ENCODE results near the gene EFL1. TPM values are rescaled to one million over a fixed set of nuclear protein-coding genes. Genes with fewer than 3 reads are reported as not detected.
A peak's percentile ranks its signal among the peaks of the same experiment; 100 is the strongest.

The EFL1 gene
- total and polyA plus RNA-seq, 3 experiments from 2014 or later, result 18.3 to 22.2 (median 22.1) TPM

DNA sequence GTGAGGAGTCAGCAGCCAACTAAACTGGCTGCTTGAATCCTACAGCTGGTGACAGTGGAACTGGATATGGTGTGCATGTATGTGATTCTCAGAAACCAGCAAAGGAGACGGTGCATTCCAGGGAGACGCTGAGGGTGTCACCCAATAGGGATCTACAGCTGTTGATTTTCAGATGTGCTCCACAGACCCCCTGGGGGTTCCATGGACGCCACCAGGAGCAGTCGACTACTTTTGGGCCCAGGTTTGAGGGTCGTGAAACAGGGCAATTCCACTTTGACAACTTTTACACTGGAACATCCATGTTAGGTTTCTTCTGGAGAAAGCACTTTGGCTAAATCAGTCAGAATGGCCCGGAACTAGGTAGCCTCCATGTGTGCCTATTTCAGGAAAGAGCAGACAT, 145.2 kb downstream of the EFL1 start:
- peak overlapping the region in 2 of 8 donors; percentile 50 to 60 for H3K27ac Mint-ChIP-seq
- DNase-seq, result no peak
- H3K4me1 Mint-ChIP-seq, result no peaks in the 10 kb centered on the region
- Histone ChIP-seq H3K27ac (ENCODE audit: low read depth, low read length) (no peak overlapping the region), H3K9me3 (ENCODE audit: low read length) (no peaks in the 10 kb centered on the region), H3K4me1 (ENCODE audit: insufficient read depth, low read length) (no peaks in the 10 kb centered on the region), H3K36me3 (ENCODE audit: insufficient read depth, low read length) (no peaks in the 10 kb centered on the region), H3K27me3 (ENCODE audit: insufficient read depth, low read length, poor library complexity, severe bottlenecking) (no peaks in the 10 kb centered on the region), H3K4me3 (ENCODE audit: low read length) (no peak overlapping the region)
- H3K4me3 Mint-ChIP-seq, result no peak overlapping the region
- H3K36me3 Mint-ChIP-seq, result peaks cover 3 to 10% (median 4%) of the 10 kb centered on the region in 3 donors
- no peaks in the 10 kb centered on the region for H3K27me3 Mint-ChIP-seq
- ChIA-PET CTCF (interaction anchor here (1.6 kb wide), 1 partner anchor 9 kb away, joined by 5 read pairs; no protein-coding TSS in a partner anchor), POLR2A (no interaction called here)
- H3K9me3 Mint-ChIP-seq, result no peaks in the 10 kb centered on the region

DNA sequence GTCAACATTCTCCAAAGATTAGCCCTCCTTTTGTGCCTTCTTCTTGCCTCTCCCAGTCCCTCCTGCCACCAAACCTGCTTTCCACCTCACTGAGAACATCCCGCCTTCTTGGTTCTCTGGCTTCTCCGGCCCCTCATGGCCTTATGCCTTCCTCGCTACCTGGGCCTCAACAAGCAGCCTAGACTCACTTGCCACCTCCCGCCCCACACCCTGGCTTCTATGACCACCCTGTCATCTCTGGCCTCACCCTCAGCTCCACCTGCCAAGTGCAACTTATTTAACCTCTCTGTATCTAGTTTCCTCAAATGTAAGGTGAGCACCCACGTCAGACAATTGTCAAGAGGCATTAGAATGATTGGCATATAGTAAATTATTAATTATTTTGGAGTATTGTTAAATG, 147.9 kb downstream of the EFL1 start:
- POLR2A ChIA-PET, result no interaction called here
- no peak for DNase-seq
- Histone ChIP-seq H3K4me1 (ENCODE audit: insufficient read depth, low read length) (no peaks in the 10 kb centered on the region), H3K9me3 (ENCODE audit: low read length) (no peaks in the 10 kb centered on the region), H3K36me3 (ENCODE audit: insufficient read depth, low read length) (no peaks in the 10 kb centered on the region), H3K27ac (ENCODE audit: low read depth, low read length) (no peak overlapping the region), H3K27me3 (ENCODE audit: insufficient read depth, low read length, poor library complexity, severe bottlenecking) (no peaks in the 10 kb centered on the region), H3K4me3 (ENCODE audit: low read length) (no peak overlapping the region)
- Mint-ChIP-seq H3K9me3 (peaks cover 0 to 2% (median 0%) of the 10 kb centered on the region in 5 donors), H3K27me3 (no peaks in the 10 kb centered on the region), H3K36me3 (peaks cover 0 to 7% (median 2%) of the 10 kb centered on the region in 3 donors), H3K27ac (no peak overlapping the region), H3K4me1 (no peaks in the 10 kb centered on the region), H3K4me3 (no peak overlapping the region)
- CTCF ChIA-PET, result no interaction called here

DNA sequence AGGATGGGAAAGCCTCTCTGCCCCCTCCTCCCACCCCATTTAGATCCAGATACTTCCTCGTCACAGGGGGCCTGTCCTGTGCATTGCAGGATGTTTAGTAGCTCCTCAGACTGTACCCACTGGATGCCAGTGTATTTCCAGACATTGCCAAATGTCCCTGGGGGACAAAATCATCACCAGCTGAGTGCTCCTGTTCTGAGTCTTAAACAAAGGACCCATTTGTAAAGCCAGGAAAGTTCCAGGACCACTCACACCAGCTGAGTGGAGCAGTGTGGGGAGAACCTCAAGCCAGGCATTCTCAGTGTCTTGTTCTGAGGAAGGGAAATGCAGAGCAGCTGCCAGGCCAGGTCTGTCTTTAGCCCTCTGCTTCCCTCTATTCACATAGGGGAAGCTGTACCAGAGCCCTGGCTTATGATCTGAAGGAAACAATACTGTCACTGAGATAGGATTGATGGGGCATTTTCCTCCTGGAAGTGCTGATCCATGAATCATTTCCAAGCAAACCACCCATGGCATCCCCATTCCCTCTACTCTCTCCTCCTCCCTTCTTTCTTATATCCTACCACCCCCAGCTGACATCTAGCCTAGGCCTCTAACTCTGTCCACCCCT, 149.3 kb downstream of the EFL1 start:
- no peak overlapping the region for H3K4me3 Mint-ChIP-seq
- no peaks in the 10 kb centered on the region for H3K27me3 Mint-ChIP-seq
- Histone ChIP-seq H3K4me1 (ENCODE audit: insufficient read depth, low read length) (no peaks in the 10 kb centered on the region), H3K36me3 (ENCODE audit: insufficient read depth, low read length) (no peaks in the 10 kb centered on the region), H3K27ac (ENCODE audit: low read depth, low read length) (no peak overlapping the region), H3K27me3 (ENCODE audit: insufficient read depth, low read length, poor library complexity, severe bottlenecking) (no peaks in the 10 kb centered on the region), H3K4me3 (ENCODE audit: low read length) (no peak overlapping the region), H3K9me3 (ENCODE audit: low read length) (no peaks in the 10 kb centered on the region)
- CTCF ChIA-PET, result interaction anchor here (1.2 kb wide), 1 partner anchor 27 kb away, joined by 3 read pairs; no protein-coding TSS in a partner anchor
- peaks cover 0 to 2% (median 0%) of the 10 kb centered on the region in 5 donors for H3K9me3 Mint-ChIP-seq
- peaks cover 0 to 2% (median 0%) of the 10 kb centered on the region in 3 donors for H3K4me1 Mint-ChIP-seq
- H3K27ac Mint-ChIP-seq, result peak overlapping the region in 1 of 8 donors; percentile 81
- H3K36me3 Mint-ChIP-seq, result peaks cover 0 to 3% (median 0%) of the 10 kb centered on the region in 3 donors
- DNase-seq, result no peak
- POLR2A ChIA-PET, result no interaction called here

DNA sequence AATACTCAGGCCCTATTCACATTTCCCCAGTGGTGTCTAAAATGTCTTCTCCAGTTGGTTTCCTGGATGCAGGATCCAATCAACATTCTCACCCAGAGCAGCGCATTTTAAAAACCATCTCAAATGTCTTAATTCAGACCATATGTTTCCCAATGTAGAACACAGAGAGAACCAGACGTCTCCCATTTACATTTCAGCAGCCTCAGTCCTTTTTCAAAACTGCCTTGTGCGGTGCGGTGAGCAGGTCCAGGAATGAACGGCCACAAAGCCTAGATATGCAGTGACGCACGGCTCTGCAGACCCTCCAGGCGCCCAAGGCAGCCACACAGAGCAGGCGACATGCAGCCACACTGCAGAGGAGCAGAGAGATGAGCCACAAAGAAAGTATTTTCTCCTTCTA, 150.6 kb downstream of the EFL1 start:
- Mint-ChIP-seq H3K4me3 (no peak overlapping the region), H3K4me1 (peaks cover 0 to 2% (median 0%) of the 10 kb centered on the region in 3 donors), H3K36me3 (no peaks in the 10 kb centered on the region), H3K9me3 (peaks cover 0 to 2% (median 0%) of the 10 kb centered on the region in 5 donors), H3K27me3 (no peaks in the 10 kb centered on the region), H3K27ac (no peak overlapping the region)
- no peaks in the 10 kb centered on the region for H3K36me3 ChIP-seq (ENCODE audit: insufficient read depth, low read length)
- ChIA-PET CTCF (interaction anchor here (1.2 kb wide), 1 partner anchor 28 kb away, joined by 3 read pairs; no protein-coding TSS in a partner anchor), POLR2A (no interaction called here)
- no peaks in the 10 kb centered on the region for H3K4me1 ChIP-seq (ENCODE audit: insufficient read depth, low read length)
- DNase-seq, result no peak
- H3K4me3 ChIP-seq (ENCODE audit: low read length), result no peak overlapping the region
- no peaks in the 10 kb centered on the region for H3K9me3 ChIP-seq (ENCODE audit: low read length)
- no peak overlapping the region for H3K27ac ChIP-seq (ENCODE audit: low read depth, low read length)
- H3K27me3 ChIP-seq (ENCODE audit: insufficient read depth, low read length, poor library complexity, severe bottlenecking), result no peaks in the 10 kb centered on the region

DNA sequence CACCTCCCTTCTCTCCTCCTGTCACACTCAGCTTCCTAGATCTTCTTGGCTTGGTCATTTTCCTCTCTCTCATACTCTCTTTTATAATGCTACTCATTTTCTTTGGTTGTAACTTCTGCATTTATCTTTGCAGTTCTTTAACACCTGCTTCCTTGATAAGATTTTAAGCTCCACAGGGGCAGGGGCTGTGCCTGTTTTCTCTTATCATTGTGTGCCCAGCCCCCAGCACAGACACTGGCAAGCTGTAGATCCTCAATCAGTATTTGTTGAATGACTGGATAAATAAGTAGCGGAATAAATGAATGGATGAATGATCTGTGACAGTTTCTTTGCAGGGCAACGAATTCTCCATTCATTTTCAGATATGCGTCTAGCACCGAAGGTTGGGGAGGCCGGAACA, 152.4 kb downstream of the EFL1 start:
- H3K27me3 Mint-ChIP-seq, result no peaks in the 10 kb centered on the region
- no peaks in the 10 kb centered on the region for H3K4me1 ChIP-seq (ENCODE audit: insufficient read depth, low read length)

DNA sequence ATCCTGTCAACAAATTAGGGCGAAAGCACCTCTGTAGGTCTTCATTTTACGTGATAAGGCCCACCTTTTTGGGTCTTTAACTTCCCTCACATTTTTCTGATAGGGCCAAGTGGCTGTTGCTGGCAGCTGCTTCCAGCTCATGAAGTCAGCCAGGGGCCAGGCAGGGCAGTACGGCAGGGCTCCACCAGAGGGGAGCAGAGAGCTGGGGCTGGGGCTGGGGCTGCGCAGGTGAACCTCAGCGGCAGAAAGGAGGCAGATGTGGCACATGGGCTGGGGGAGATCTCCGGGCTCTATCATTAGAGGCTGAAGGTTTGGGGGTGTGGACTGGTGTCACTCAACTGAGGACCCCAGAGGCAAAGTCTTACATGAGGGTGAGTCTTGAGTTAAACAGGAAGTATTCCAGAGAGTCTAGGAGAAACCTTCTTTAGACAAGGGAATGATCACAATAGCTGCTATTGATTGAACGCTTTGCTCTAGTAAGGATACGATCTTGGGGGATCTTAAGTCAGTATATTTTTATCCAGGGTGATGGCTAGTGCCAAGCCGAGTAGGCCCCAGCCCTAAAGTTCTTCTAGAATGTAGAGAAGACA, 153.9 kb downstream of the EFL1 start:
- Histone ChIP-seq H3K36me3 (ENCODE audit: insufficient read depth, low read length) (no peaks in the 10 kb centered on the region), H3K4me3 (ENCODE audit: low read length) (no peak overlapping the region), H3K4me1 (ENCODE audit: insufficient read depth, low read length) (no peaks in the 10 kb centered on the region), H3K27me3 (ENCODE audit: insufficient read depth, low read length, poor library complexity, severe bottlenecking) (no peaks in the 10 kb centered on the region), H3K9me3 (ENCODE audit: low read length) (no peaks in the 10 kb centered on the region), H3K27ac (ENCODE audit: low read depth, low read length) (no peak overlapping the region)
- Mint-ChIP-seq H3K4me1 (peaks cover 0 to 2% (median 0%) of the 10 kb centered on the region in 3 donors), H3K9me3 (peaks cover 0 to 2% (median 0%) of the 10 kb centered on the region in 5 donors), H3K36me3 (no peaks in the 10 kb centered on the region), H3K4me3 (no peak overlapping the region), H3K27ac (no peak overlapping the region), H3K27me3 (peaks cover 0 to 3% of the 10 kb centered on the region in 2 donors)
- ChIA-PET POLR2A (no interaction called here), CTCF (interaction anchor here (0.7 to 1.1 kb wide), 5 partner anchors 8 to 90 kb away, joined by 3 to 5 read pairs (median 3); no protein-coding TSS in a partner anchor)
- peak; percentile 26 to 69 (median 43) for DNase-seq

More for the DNA sequence above, 152.4 kb downstream of the EFL1 start:
- H3K4me3 ChIP-seq (ENCODE audit: low read length), result no peak overlapping the region
- H3K9me3 ChIP-seq (ENCODE audit: low read length), result no peaks in the 10 kb centered on the region
- H3K36me3 ChIP-seq (ENCODE audit: insufficient read depth, low read length), result no peaks in the 10 kb centered on the region
- no peaks in the 10 kb centered on the region for H3K36me3 Mint-ChIP-seq
- H3K9me3 Mint-ChIP-seq, result peaks cover 0 to 2% (median 0%) of the 10 kb centered on the region in 5 donors
- no peaks in the 10 kb centered on the region for H3K27me3 ChIP-seq (ENCODE audit: insufficient read depth, low read length, poor library complexity, severe bottlenecking)
- POLR2A ChIA-PET, result no interaction called here
- no peak for DNase-seq
- no peak overlapping the region for H3K4me3 Mint-ChIP-seq
- peak overlapping the region in 1 of 8 donors; percentile 81 for H3K27ac Mint-ChIP-seq
- CTCF ChIA-PET, result no interaction called here
- no peak overlapping the region for H3K27ac ChIP-seq (ENCODE audit: low read depth, low read length)
- H3K4me1 Mint-ChIP-seq, result peaks cover 0 to 2% (median 0%) of the 10 kb centered on the region in 3 donors

DNA sequence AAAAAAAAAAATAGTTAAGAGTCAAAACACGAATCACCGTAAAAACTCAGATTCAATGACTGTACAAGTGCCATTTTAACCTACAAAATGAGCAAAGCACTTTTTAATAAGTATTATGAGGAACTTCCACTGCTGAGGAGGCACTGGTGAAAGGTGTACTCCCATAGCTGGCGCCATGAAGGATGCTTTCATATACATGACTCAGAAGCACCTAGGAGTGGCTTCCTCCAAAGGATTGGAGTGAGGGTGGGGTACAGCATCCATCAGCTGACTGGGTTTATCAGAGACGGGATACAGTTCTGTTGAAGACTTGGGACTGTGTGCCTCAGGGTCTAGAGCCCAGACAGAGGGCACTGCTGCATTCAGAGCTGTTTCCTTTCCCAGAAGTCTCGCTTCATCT, 155.9 kb downstream of the EFL1 start:
- Mint-ChIP-seq H3K4me1 (peaks cover 0 to 2% (median 0%) of the 10 kb centered on the region in 3 donors), H3K36me3 (no peaks in the 10 kb centered on the region), H3K27me3 (peaks cover 0 to 7% of the 10 kb centered on the region in 2 donors), H3K9me3 (peaks cover 0 to 4% (median 0%) of the 10 kb centered on the region in 5 donors), H3K4me3 (no peak overlapping the region), H3K27ac (no peak overlapping the region)
- ChIA-PET POLR2A (no interaction called here), CTCF (no interaction called here)
- no peaks in the 10 kb centered on the region for H3K9me3 ChIP-seq (ENCODE audit: low read length)
- H3K36me3 ChIP-seq (ENCODE audit: insufficient read depth, low read length), result no peaks in the 10 kb centered on the region
- H3K27ac ChIP-seq (ENCODE audit: low read depth, low read length), result no peak overlapping the region
- no peaks in the 10 kb centered on the region for H3K27me3 ChIP-seq (ENCODE audit: insufficient read depth, low read length, poor library complexity, severe bottlenecking)
- DNase-seq, result no peak
- no peaks in the 10 kb centered on the region for H3K4me1 ChIP-seq (ENCODE audit: insufficient read depth, low read length)
- no peak overlapping the region for H3K4me3 ChIP-seq (ENCODE audit: low read length)

DNA sequence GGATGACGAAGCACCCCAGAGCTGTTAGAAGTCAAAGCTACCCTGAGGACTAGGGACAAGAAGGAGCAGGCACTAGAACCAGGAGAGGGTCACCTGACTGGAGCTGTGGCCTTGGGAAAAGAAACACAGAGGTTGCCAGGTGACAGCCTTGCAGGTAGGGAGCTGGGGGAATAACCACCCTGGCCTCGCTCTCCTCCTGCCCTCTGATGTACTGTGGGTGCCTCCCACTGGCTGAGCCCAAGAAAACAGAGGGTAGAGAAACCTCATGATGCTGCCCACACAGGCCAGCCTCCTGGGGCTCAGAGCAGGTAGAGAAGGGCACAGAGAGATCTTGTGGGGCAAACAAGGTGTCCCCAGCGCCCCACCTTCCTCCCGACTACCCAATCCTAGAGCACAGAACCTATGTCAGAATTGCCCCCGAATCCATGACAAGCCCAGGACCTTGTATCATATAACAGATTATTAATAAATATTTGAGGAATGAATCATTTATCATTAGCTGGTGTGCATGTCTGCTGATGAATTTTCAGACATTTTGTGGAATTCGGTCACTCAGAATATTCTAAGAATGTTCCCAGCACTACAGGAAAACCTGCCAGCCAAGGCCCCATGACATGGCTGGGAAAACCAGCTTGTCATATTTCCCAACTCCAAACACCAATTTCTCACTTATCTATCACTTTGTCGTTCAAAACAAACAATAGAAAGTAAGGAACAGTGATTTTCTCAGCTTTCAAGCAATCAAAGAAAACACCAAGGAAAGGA, 156.9 kb downstream of the EFL1 start:
- Mint-ChIP-seq H3K27me3 (peaks cover 3 to 13% of the 10 kb centered on the region in 2 donors), H3K9me3 (peaks cover 0 to 2% (median 0%) of the 10 kb centered on the region in 5 donors), H3K36me3 (no peaks in the 10 kb centered on the region), H3K4me1 (peaks cover 0 to 2% (median 0%) of the 10 kb centered on the region in 3 donors), H3K4me3 (no peak overlapping the region), H3K27ac (peak overlapping the region in 2 of 8 donors; percentile 43 to 45)
- no peaks in the 10 kb centered on the region for H3K27me3 ChIP-seq (ENCODE audit: insufficient read depth, low read length, poor library complexity, severe bottlenecking)
- no peak for DNase-seq
- H3K36me3 ChIP-seq (ENCODE audit: insufficient read depth, low read length), result no peaks in the 10 kb centered on the region
- no peaks in the 10 kb centered on the region for H3K4me1 ChIP-seq (ENCODE audit: insufficient read depth, low read length)
- no peak overlapping the region for H3K27ac ChIP-seq (ENCODE audit: low read depth, low read length)
- CTCF ChIA-PET, result no interaction called here
- no peak overlapping the region for H3K4me3 ChIP-seq (ENCODE audit: low read length)
- H3K9me3 ChIP-seq (ENCODE audit: low read length), result no peaks in the 10 kb centered on the region
- POLR2A ChIA-PET, result no interaction called here

All from CD8-positive, alpha-beta memory T cell (primary cell).